ENCODE results near the gene APOC4.

DNA sequence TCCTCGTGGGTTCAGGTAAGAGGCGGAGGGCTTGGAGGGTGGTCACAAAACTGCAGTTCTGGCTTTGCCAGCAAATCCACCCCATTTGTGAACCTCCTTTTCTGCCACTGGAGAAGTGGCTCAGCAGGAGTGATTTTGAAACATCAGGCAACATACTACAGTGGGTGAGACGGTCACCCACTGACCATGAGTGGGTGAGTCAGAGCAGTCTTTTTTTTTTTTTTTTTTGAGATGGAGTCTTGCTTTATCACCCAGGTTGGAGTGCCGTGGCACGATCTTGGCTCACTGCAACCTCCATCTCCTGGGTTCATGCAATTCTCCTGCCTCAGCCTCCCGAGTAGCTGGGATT, 48.0 kb upstream of the APOC4 start:
- TF ChIP-seq, protein P1, sequence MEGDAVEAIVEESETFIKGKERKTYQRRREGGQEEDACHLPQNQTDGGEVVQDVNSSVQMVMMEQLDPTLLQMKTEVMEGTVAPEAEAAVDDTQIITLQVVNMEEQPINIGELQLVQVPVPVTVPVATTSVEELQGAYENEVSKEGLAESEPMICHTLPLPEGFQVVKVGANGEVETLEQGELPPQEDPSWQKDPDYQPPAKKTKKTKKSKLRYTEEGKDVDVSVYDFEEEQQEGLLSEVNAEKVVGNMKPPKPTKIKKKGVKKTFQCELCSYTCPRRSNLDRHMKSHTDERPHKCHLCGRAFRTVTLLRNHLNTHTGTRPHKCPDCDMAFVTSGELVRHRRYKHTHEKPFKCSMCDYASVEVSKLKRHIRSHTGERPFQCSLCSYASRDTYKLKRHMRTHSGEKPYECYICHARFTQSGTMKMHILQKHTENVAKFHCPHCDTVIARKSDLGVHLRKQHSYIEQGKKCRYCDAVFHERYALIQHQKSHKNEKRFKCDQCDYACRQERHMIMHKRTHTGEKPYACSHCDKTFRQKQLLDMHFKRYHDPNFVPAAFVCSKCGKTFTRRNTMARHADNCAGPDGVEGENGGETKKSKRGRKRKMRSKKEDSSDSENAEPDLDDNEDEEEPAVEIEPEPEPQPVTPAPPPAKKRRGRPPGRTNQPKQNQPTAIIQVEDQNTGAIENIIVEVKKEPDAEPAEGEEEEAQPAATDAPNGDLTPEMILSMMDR (IDR thresholded peaks at IDR 0.05), result no peak
- TF ChIP-seq POLR2AphosphoS5 (IDR thresholded peaks at IDR 0.05; ENCODE audit: low read depth, low read length), result no peak
- no peak for TF ChIP-seq TCF7L2 (IDR thresholded peaks at IDR 0.05; ENCODE audit: low read depth, low read length)

Data from Panc1 (cell line).